Endothelial cell of umbilical vein (primary cell): ENCODE measurements around the gene FIZ1. TPM values are rescaled to one million over a fixed set of nuclear protein-coding genes. Genes with fewer than 3 reads are reported as not detected.

Source experiments
- BruUV-seq: library from RNA; stranded (reverse); fragments of 400-500 nt; replicated peaks from 2 replicates; lab custom pipeline; 2021; lab: Mats Ljungman, UMichigan
- CTCF ChIA-PET: fragments of 300-600, 350-600 bp; sonication (Branson Sonifier 250); formaldehyde crosslinking; loops from one replicate; lab custom pipeline; 2021; ENCODE audit warnings: antibody characterized with exemption, inconsistent platforms; lab: Charles Lee
- POLR2A ChIA-PET: fragments of 300-600, 350-600 bp; sonication (Branson Sonifier 250); formaldehyde crosslinking; loops from one replicate; lab custom pipeline; 2021; ENCODE audit warnings: antibody characterized with exemption, inconsistent platforms; lab: Charles Lee
- DNase-seq: peaks from one replicate; pipeline ENCODE4 v3.0.0-alpha.2; 2011; ENCODE audit warnings: low read depth, low spot score
- FAIRE-seq: peaks from 2 replicates; lab custom pipeline; 2011; peaks lifted over from hg19 to GRCh38; lab: Jason Lieb, UNC
- H2AFZ ChIP-seq: 2 replicates; pipeline ENCODE4 v1.6.0; 2012; ENCODE audit warnings: low read depth, low read length, control low read depth, inconsistent platforms
- H3K27ac ChIP-seq: 2 replicates; pipeline ENCODE4 v1.5.1; 2011; ENCODE audit warnings: low read depth, mild to moderate bottlenecking, control low read depth, low read length, moderate library complexity; ENCODE audit not compliant: insufficient read depth
- H3K27me3 ChIP-seq, 2 experiments: 2 replicates each; pipeline versions ENCODE4 v1.6.0 to v1.6.1; 2011; ENCODE audit warnings: low read length in 2 of 2, mixed read lengths in 1 of 2; ENCODE audit not compliant: control insufficient read depth in 2 of 2, insufficient read depth in 2 of 2
- H3K36me3 ChIP-seq, 2 experiments: 2 replicates in 1 of 2; 3 replicates in 1 of 2; pipeline ENCODE4 v1.5.1; 2011; ENCODE audit warnings: low read length in 2 of 2, mild to moderate bottlenecking in 1 of 2, moderate library complexity in 1 of 2; ENCODE audit not compliant: control insufficient read depth in 2 of 2, insufficient read depth in 2 of 2; ENCODE audit errors: extremely low read depth in 1 of 2
- H3K4me1 ChIP-seq: 3 replicates; pipeline ENCODE4 v1.5.1; 2011; ENCODE audit warnings: mild to moderate bottlenecking, low read length; ENCODE audit not compliant: control insufficient read depth, insufficient read depth; ENCODE audit errors: extremely low read depth
- H3K4me2 ChIP-seq: 2 replicates; pipeline ENCODE4 v1.6.1; 2011; ENCODE audit warnings: low read length, control low read depth, mixed read lengths; ENCODE audit not compliant: insufficient read depth
- H3K4me3 ChIP-seq, 3 experiments: fragments of 200-600 bp in 1 of 3; sonication (generic), shearing (Covaris generic) in 1 of 3; replicated peaks in 1 of 3; 2 replicates each; pipeline ENCODE4 v1.5.1; 2011 to 2016; ENCODE audit warnings: control low read depth in 3 of 3, low read length in 3 of 3, mild to moderate bottlenecking in 2 of 3, inconsistent platforms in 1 of 3, low read depth in 1 of 3, moderate library complexity in 1 of 3; ENCODE audit not compliant: insufficient read depth in 1 of 3
- H3K79me2 ChIP-seq: 2 replicates; pipeline ENCODE4 v1.6.0; 2012; ENCODE audit warnings: low read length, inconsistent platforms; ENCODE audit not compliant: control insufficient read depth, insufficient read depth
- H3K9ac ChIP-seq: replicated peaks from 2 replicates; pipeline ENCODE3; 2011; ENCODE audit warnings: low read length, control low read depth; ENCODE audit not compliant: insufficient read depth; ENCODE audit errors: extremely low read depth
- H3K9me1 ChIP-seq: replicated peaks from 3 replicates; pipeline ENCODE4 v1.6.0; 2011; ENCODE audit warnings: mild to moderate bottlenecking, low read length; ENCODE audit not compliant: control insufficient read depth, insufficient read depth; ENCODE audit errors: extremely low read depth
- H3K9me3 ChIP-seq: replicated peaks from 2 replicates; pipeline ENCODE4 v1.5.1; 2012; ENCODE audit warnings: low read length, inconsistent platforms; ENCODE audit not compliant: control insufficient read depth, insufficient read depth
- H4K20me1 ChIP-seq: replicated peaks from 2 replicates; pipeline ENCODE3; 2011; ENCODE audit warnings: mild to moderate bottlenecking, low read length; ENCODE audit not compliant: control insufficient read depth, insufficient read depth; ENCODE audit errors: extremely low read depth
- CTCF ChIP-seq, 2 donors: IDR thresholded peaks; 1 replicate in 1 of 2; 2 replicates in 1 of 2; pipeline ENCODE4 v1.5.1; 2011; ENCODE audit warnings: low read length in 2 of 2, mild to moderate bottlenecking in 2 of 2, moderate library complexity in 2 of 2, control low read depth in 1 of 2, inconsistent platforms in 1 of 2, low read depth in 1 of 2; ENCODE audit not compliant: insufficient read depth in 1 of 2; ENCODE audit errors: extremely low read depth in 1 of 2
- EZH2 ChIP-seq: IDR thresholded peaks from 2 replicates; pipeline ENCODE4 v1.6.1; 2012; ENCODE audit warnings: borderline replicate concordance, low read depth, mild to moderate bottlenecking, moderate library complexity, low read length, inconsistent platforms; ENCODE audit not compliant: severe bottlenecking
- FOS ChIP-seq: IDR thresholded peaks from 2 replicates; pipeline ENCODE4 v1.6.1; 2011; ENCODE audit warnings: mild to moderate bottlenecking, low read length, moderate library complexity, borderline replicate concordance; ENCODE audit not compliant: insufficient read depth
- GATA2 ChIP-seq: IDR thresholded peaks from 2 replicates; pipeline ENCODE4 v1.7.0; 2011; ENCODE audit warnings: low read depth, mild to moderate bottlenecking, moderate library complexity, mixed read lengths, low read length; ENCODE audit not compliant: insufficient read length, insufficient read depth
- JUN ChIP-seq: IDR thresholded peaks from 2 replicates; pipeline ENCODE4 v1.6.1; 2011; ENCODE audit warnings: borderline replicate concordance, low read depth; ENCODE audit not compliant: insufficient read length, insufficient read depth
- MAX ChIP-seq: IDR thresholded peaks from 2 replicates; pipeline ENCODE4 v1.6.1; 2011; ENCODE audit not compliant: insufficient read depth, insufficient read length
- MYC ChIP-seq: IDR thresholded peaks from one replicate; pipeline ENCODE4 v1.6.1; 2011; ENCODE audit warnings: mild to moderate bottlenecking, low read depth, low read length
- POLR2A ChIP-seq: IDR thresholded peaks from 2 replicates; pipeline ENCODE4 v1.6.1; 2012; ENCODE audit warnings: low read depth, mild to moderate bottlenecking, control low read depth, low read length
- POLR2AphosphoS5 ChIP-seq: IDR thresholded peaks from 2 replicates; pipeline ENCODE4 v1.6.1; 2012; ENCODE audit warnings: low read depth, mild to moderate bottlenecking, control low read depth, low read length, moderate library complexity; ENCODE audit not compliant: insufficient read depth
- dilution Hi-C: fragments of 300-500 bp; cut with MboI; formaldehyde crosslinking; loops from one replicate; pipeline ENCODE4 v1.15.0; 2019; ENCODE audit warnings: low sequenced_read_pairs; ENCODE audit not compliant: extremely low pct_ligation_motif_present
- intact Hi-C: fragments of 100-400 bp; cut with micrococcal nuclease; formaldehyde crosslinking; loops from one replicate; pipeline ENCODE4 v1.10.0; 2022
- polyA plus RNA-seq, 4 experiments: library from polyadenylated mRNA; depleted of rRNA in 3 of 4; stranded (reverse) in 3 of 4; unstranded in 1 of 4; fragments of >200 nt; gene quantifications; 2 replicates each; pipeline versions ENCODE4 v1.2.1 to v1.2.3, GENCODE V29; 2011 to 2012; ENCODE audit warnings: missing spikeins in 1 of 4
- total RNA-seq: library from RNA; stranded (reverse); gene quantifications from 2 replicates; pipeline ENCODE4 v1.2.3, GENCODE V29; 2021

FIZ1 gene
- total and polyA plus RNA-seq, 2 donors (not counting 3 experiments of a cell fraction or from before 2014, with no cell fraction given), result 6.6 to 15.6 TPM

- H2AFZ ChIP-seq, result peak overlapping the region; percentile 84
- ChIA-PET CTCF (interaction anchor here (0.7 to 1.7 kb wide), 5 partner anchors 12 to 644 kb away, joined by 3 to 5 read pairs (median 4); partner anchors contain the start of genes CCDC106 and ZNF865), POLR2A (no interaction called here)
- no peak for TF ChIP-seq POLR2AphosphoS5
- TF ChIP-seq FOS, result no peak
- no peaks in the 10 kb centered on the region for H3K27me3 ChIP-seq
- no peaks in the 10 kb centered on the region for H3K9me3 ChIP-seq
- no peaks in the 10 kb centered on the region for H4K20me1 ChIP-seq
- no peaks in the 10 kb centered on the region for H3K9me1 ChIP-seq
- peaks cover 22% of the 10 kb centered on the region for H3K79me2 ChIP-seq
- TSS peak; percentile 28 for BruUV-seq
- H3K4me3 ChIP-seq, result peak overlapping the region; percentile 53 to 91 (median 64)
- dilution Hi-C loops (no loop called here), intact Hi-C loops (loop anchor here (1.0 kb wide), 2 partner anchors 8 to 35 kb away; partner anchors contain the start of genes ZNF524 and ZNF581)
- peak overlapping the region; percentile 99 for H3K9ac ChIP-seq
- peaks cover 15% of the 10 kb centered on the region for H3K4me1 ChIP-seq
- DNase-seq, result no peak
- no peak for FAIRE-seq
- H3K36me3 ChIP-seq, result no peaks in the 10 kb centered on the region
- H3K4me2 ChIP-seq, result peak overlapping the region; percentile 96
- H3K27ac ChIP-seq, result peak overlapping the region; percentile 93
Observed at GRCh38 chr19:55635334-55635717, 36.0 kb upstream of the FIZ1 start.

GRCh38 chr19:55633861-55634260, 34.5 kb upstream of the FIZ1 start:
- TF ChIP-seq FOS (no peak), POLR2A (no peak), GATA2 (no peak), CTCF (IDR thresholded peaks at IDR 0.05; ENCODE audit: extremely low read depth in 1 of 2, insufficient read depth in 1 of 2, low read depth in 1 of 2, low read length in 2 of 2) (no peak), EZH2 (no peak), MAX (no peak), POLR2AphosphoS5 (no peak), JUN (no peak), MYC (no peak)
- intact Hi-C loops (loop anchor here (5.0 kb wide), 1 partner anchor 492 kb away; no protein-coding TSS in a partner anchor), dilution Hi-C loops (no loop called here)
- Histone ChIP-seq H3K27me3 (no peaks in the 10 kb centered on the region), H3K4me2 (peak overlapping the region; percentile 96), H3K27ac (no peak overlapping the region), H3K9ac (no peak overlapping the region), H4K20me1 (no peaks in the 10 kb centered on the region), H3K4me1 (peaks cover 12% of the 10 kb centered on the region), H3K9me3 (no peaks in the 10 kb centered on the region), H3K79me2 (peaks cover 22% of the 10 kb centered on the region), H3K36me3 (no peaks in the 10 kb centered on the region), H2AFZ (peak overlapping the region; percentile 72), H3K4me3 (no peak overlapping the region), H3K9me1 (no peaks in the 10 kb centered on the region)
- BruUV-seq, result no TSS peak
- CTCF ChIA-PET, result interaction anchor here (0.6 to 3.3 kb wide), 15 partner anchors 9 to 1474 kb away, joined by 3 to 86 read pairs (median 14); partner anchors contain the start of genes LENG1, U2AF2, UBE2S and ZNF581
- FAIRE-seq (no peak), DNase-seq (no peak)
- POLR2A ChIA-PET, result interaction anchor here (0.7 to 1.8 kb wide), 2 partner anchors 8 to 1654 kb away, joined by 3 to 4 read pairs; no protein-coding TSS in a partner anchor
